HG03139 (cell line): ENCODE data around the gene TANGO2.

ENCODE experiments used
- ATAC-seq: cut with Tn5 transposase; IDR thresholded peaks from one replicate; pipeline ENCODE4 v1.9.1; 2021; ENCODE audit not compliant: unreplicated experiment

Gene TANGO2

DNA sequence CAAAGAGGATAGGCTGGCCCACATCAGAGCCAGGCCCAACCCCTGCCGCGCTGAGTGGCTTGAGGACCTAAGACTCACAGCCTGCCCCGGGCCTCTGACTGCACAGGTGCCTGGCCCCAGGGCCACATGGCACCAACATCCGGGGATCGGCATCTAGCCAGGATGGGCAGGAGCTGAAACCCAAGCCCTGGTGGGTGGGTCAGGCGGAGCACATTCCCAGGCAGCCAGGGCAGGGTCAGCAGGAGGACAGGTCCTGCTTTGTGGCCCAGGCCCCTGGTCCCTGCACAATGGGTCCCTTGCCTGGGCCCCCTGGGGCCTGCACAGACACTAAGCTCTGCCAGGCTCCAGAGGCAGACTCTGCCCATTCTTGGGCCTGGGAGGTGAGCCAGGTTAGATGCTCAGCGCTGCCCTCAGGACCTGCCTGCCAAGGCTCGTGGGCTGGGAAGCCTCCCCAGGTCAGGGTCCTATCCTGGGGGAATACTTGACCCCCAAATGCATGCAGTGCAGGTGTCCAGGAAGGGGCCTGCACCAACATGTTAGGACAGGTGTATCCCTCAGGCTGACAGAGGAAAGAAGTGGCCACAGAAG, 37.8 kb upstream of the TANGO2 start:
- ATAC-seq: no peak

DNA sequence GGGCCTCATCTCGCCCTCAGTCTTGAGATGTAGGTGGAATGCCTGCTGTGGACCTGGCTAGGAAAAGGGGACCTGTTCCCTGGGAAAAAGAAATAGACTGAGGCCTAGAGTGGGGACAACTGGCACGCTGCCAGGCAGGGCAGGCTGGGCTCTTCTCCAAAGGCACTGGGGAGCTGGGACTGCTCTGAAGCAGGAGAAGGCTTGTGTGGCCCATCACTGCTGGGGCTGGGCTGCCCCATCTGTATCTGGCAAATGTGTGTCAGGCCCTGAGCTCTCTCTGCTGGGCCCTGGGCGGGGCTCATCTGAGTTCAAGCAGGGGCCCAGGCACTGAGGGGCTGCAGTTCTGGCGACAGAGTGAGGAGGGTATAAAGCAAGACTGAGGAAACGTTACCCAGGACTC, 37.2 kb upstream of the TANGO2 start:
- no peak for ATAC-seq

DNA sequence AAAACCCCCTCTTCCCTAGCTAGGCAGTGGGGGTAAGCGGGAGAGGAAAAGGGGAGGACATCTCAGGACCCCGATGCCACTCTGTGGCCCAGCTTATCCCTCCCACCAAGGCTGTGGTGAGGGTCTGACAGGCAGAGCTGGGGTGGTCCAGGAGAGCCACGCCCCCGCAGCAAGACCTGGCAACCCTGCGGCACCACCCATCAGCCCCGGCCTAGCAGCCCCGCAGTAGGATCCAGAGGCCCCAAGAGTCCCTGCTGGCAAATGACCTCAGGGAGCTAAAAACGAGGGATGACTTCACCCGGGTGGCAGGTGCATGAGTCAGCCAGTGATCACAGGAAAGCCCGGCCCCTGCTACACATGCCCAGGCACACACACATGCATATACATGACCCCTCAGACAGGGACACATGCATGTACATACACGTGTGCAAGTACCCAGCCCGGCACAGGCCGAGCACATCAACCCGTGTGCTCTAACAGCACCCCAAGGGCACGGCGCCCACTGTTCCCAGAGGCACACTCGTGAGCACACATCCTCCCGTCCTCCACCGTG, 36.6 kb upstream of the TANGO2 start:
- ATAC-seq: no peak

DNA sequence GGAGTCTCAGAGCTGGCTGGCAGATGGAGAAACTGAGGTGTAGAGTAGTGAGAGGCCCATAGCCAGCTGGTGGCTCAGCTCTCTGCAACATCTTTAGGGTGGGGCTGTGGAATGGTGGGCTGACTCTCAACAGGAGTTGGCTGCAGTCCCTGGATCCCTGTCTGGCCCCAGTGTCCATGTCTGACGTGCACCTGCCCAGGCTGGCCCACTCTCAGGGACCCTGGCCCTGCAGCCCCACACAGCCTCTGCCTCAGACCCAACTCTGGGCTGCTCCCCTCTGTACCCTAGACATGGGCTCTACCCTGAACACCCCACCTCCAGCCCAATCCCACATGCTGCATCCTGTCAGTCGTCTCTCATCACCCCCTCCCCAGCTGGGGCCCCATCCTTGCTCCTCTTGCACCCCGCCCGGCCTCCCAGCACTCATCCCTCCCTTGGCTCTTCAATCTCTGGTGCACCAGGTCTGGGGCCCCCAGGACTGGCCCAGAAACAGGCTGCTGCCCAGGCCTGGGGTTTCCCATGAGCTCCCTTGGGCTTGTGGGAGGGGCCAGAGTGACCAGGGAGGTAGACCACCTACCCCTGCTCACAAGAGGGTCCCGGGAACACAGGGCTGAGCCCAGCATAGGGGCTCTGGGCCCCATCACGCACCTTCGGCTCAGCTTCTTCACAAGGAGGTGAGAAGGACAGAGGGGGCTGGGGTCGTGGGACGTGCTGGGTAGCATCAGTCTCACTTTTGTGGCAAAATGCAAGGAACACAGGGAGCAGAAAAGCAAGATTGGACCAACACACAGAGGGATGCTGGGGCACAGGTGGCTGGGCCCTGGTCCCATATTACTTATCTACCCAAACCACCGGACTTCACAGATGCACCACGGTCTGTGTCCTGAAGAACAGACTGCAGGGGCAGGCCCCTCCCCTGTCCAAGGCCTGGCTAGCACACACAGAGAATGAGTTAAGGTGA, 35.8 kb upstream of the TANGO2 start:
- ATAC-seq: no peak

DNA sequence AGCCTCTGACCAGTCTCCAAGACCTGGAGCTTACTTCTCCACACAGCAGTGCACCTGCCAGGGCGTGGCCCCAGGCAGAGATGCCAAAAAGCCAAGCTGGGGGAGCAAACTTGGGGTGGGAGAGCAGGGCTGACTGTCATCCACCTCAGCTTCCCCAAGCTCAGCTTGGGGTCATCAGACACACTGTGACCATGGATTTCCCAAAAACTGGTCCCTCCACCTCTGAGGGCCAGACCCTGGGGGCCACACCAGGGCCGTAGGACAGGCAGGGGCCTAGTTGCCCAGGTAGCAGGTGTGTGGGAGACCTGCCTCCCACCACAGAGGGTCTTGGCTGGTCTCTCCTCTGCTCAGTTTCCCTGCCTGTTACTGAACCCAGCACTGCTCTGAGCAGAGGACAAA, 34.9 kb upstream of the TANGO2 start:
- no peak for ATAC-seq

DNA sequence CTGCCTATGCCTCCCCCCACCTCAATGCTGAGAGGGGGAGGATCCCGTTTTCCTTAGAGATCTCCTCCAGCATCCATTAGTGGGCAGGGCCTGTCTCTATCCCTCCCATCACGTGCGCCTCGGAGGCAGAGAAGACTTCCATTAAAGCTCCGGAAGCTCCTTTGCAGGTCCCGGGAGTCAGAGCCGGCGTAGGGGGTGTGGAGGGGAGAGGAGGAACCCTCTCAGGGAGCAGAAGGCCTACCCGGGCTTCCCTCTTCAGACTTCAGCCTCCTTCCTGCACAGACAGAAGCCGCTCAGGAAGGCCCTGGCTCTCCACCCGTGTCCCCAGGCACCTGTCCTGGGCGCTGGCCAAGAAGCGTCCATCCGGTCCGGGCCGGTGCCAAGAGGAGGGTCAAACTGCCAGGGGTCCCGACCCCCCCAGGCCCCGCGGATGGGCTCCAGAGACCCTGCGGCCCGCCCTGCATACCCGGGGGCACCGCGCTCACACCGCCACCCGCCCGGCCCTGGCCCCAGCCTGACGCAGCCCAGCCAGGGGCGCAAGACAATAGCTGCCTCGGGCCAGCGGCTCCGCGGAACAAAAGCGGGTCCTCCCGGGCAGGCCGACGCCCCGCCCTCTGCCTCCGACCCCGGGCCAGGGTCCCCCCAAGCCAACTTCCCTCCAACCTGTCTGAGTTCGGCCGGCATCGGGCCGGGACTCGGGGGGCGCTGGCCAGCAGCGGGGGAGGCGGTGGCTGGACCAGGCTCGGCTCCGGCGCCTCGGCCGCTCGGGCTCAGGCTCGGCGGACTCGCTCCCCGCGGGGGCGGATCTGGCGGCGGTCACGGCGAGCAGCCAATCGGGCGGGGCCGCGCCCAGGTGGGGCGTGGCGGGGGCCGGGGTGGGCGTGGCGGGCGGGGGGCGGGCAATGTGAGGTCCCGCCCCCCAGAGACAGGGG, 34.2 kb upstream of the TANGO2 start:
- no peak for ATAC-seq

DNA sequence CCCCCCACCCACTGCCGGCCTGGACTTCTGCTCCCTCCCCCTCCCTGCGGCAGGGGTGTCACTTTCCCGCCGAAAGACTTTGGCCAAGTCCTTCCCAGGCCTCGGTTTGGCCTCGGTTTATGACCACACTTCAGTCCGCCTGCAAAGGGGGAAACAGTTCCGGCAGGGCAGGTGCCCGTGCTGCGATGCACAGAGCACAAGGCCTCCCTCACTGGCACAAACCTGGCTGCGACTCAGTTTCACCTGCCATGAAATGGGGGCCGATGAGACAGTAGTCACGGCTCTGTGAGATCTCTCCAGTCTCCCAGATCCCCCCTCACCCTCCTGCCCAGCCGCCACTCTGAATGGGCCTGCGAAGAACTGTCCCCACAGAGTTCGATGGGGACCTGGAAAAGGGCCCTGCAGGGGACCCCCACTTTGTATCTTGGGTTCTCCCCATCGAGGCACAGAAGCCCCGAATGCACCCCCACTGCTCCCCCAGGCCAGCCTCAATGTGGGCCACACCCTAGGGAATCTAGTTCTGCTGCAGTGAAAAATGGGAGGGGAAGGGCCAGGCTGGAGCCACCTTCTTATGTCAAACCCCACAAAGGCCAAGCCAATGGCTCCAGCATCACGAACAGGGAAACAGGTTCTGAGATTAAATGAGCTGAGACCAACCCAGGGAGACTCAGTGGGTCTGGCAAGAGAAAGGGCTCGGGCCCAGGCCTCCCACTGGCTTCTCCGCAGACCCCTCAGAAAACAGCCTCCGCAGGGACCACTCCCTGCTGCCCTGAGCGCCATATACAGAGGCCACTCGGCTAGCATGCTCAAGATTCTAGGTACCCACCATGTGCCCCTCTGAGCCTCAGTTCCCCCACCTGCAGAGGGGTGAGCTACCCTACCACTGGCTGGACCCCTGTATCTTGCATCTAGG, 33.3 kb upstream of the TANGO2 start:
- no peak for ATAC-seq

DNA sequence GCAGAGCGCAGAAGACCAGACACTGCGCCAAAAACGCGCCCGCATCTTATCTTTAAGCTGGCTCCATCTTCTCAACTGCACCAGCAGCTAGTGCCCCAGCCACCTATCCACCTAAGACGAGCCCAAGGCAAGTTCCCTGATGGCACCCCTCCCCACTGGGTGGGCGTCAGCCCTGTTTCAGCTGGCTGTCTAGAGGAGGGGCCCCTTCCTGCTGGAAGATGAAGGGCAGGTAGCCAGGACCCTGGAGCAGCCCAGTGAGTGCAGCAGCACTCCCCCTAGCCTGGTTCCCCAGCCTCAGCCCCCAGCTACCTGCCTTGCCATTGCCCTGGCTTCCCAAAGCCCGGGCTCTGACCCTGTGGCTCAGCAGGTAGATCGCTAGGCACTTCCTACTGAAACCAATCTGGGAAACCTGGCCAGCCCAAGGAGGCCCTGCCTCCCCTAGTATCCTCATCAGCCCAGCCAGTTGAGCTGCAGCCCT, 32.5 kb upstream of the TANGO2 start:
- ATAC-seq: no peak

DNA sequence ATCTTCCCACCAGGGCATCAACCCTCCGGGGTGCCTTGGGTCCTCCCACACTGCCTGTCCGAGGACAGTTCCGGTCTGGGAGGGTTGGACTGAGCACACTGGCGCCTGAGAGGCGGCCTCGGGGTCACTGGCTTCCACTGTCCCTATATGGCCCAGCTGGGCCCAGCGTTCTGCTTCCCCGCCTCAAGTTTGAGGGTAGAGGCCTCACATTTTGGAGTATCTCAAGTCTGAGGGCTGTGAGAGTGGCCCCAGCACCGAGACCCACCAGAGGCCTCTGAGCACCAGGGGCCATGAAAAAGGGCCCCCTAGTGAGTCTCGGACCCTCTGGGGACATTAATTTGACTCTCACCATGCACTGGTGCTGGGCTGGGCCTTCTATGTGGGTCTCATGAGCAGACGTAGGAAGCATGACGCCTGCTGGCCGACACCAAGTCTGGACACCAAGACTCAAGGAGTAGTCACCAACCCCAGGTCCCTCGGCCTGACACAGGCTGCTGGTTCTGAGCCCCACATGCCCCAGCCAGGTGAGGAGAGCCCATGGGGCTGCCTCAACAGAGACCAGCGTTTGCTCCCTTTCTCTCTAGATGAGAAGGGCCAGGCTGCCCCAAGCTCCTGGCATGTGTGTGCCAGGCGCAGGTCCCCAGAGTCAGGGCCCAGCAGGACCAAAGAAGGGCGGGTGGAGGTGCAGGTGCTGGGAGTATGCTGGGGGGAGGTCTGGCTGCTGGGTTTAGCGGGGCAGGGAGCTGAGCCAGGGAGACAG, 31.8 kb upstream of the TANGO2 start:
- ATAC-seq: no peak

DNA sequence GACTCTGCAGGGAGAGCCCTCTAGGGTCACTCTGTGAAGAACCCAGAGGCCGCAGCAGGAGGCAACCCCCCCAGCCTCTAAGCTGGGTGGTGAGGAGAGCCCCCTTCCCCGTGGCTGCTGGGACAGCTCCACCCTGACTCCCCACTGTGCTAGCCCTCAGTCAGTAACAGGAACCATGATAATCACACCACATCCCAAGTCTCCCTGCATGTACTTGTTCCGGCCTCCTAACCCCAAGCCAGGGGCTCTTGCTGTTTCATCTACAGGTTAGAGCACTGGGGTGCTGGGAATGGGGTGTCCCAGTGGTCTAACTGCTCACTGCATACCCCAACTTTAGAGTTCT, 31.2 kb upstream of the TANGO2 start:
- ATAC-seq: no peak

DNA sequence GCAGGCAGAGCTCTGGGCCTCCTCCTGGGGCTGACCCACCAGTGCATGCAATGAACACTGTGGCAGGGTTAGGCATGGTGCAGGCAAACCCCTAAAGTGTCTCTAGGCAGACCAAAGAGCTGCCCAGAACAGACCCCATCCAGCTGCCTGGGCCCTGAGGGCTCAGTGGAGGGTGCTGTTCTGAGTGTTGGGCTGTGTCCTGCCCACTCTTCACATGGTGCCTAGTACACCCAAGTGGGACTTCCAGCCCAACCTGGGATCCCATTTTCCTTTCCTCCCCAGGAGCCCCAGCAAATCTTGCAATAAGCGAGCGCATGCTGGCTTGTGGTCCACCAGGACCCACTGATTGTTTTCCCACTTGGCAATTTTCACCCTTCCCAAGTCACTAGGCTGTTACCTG, 30.7 kb upstream of the TANGO2 start:
- no peak for ATAC-seq

DNA sequence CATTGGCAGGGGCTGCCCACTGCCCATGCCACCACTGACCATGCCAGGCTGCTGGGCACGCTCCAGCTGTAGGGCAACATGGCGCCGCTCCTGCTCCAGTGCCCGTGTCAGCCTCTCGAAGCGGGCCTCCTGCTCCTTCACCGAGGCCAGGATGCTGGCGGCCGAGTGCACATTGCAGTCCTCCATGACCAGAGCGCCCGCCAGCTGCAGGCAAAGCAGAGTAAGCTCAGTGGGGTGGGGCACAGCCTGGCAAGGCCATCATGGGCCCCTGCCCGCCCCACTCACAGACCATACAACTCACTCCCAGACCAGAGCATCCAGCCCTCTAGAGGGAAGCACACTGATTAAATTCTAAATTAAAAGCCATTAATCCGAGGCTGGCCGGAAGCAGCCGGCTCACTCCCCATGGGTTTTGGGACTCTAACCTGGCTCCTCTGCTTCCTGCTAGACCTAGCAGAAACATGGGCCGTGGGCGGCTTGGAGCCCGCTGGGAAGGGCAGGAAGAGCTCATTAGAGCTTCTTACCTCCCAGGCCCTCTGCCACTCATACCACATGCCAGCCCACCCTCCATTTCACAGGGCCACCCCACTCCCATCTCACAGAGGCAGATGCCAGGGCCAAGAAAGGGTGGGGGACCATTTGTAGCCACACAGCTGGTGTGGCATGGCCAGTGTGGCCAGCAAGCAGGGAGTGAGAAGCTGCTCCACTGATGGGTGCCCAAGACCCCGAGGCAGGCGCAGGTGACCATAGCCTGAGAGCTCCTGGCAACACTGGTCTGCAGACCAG, 30.1 kb upstream of the TANGO2 start:
- ATAC-seq: no peak

DNA sequence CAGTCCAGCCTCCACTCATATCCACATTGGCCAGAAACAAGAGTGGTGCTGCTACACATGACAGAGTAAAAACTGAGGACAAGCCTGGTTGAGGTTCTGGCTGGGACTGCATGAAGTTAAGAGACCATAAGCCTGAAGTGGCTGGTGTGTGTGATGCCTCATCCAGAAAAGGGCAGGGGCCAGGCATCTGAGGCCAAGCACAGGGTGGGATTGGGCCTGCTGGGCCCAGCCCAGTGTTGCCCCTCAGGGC, 29.6 kb upstream of the TANGO2 start:
- ATAC-seq: no peak

DNA sequence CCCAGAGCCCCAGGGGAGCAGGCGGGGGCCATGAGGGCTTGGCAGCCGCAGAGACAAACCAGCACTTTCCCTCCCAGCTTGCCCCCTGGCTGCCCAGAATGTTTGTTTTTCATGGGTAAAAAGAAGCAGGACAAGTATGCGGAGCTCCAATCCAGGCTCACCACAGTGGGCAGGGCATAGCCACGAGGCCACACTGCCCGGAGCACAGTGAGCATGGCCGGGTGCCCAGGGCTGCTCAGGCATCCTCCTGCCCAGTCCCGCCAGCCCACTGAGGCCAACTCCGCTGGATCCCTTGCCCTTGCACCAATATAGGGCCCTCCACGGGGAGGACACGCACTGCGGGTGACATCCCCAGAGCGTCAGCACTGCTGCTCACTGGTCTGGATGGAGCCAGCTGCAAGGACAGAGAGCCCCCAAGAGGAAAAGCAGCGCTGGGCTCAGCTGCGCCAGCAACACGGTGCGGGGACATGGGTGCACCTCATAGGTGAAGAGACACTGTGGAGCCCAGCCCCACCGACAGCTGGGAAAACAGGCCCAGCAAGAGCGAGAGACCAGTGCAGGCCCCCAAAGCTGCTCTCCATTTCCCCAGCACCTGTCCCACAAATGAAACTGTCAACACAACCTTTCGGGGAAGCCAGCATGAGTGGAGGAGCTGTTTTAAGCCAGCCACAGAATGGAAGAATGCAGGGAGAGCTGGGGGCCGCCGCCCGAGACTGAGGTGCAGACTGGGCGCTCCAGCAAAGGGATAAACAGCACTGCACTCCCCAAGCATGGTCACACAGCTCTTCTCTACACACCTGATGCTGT, 29.1 kb upstream of the TANGO2 start:
- ATAC-seq: no peak

DNA sequence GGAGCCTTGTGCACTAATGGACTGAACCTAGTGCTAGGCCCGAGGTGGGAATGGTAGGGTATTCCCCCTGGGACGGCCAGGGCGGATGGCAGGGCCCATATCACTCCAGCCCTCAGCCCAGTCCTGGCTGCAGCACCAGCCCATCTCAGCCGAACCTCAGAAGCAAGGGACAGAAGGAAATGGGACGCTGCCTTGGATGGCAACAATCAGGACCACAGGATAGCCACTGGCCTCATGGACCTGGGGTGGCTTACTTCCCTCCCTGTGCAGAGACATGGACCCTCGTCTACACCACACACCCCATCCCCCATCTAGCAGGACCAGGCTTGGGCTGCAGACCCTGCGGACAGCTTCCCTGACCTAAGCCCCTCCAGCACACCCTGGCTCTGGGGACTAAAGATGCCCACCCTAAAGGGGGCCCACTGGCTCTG, 28.4 kb upstream of the TANGO2 start:
- no peak for ATAC-seq

DNA sequence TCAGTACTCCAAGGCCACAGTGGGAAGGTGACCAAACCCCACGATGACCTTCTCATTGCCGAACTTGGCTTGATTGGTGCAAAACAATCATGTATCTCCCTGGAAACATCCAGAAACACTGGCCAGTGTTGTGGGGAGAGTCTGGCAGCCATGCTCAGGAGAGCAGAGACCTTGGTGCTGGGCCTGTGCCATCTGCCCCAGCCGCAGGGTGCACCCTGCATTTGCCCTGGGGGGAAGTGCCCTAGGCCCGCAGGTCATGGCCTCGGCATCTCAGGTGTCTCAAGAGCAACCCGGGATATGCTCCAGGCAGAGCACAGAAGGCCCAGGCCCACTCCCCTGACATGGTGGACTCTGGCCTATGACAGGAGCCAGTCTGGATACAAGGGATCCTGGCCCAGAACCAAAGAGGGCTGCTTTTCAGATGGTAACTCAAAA, 28.0 kb upstream of the TANGO2 start:
- ATAC-seq: no peak

DNA sequence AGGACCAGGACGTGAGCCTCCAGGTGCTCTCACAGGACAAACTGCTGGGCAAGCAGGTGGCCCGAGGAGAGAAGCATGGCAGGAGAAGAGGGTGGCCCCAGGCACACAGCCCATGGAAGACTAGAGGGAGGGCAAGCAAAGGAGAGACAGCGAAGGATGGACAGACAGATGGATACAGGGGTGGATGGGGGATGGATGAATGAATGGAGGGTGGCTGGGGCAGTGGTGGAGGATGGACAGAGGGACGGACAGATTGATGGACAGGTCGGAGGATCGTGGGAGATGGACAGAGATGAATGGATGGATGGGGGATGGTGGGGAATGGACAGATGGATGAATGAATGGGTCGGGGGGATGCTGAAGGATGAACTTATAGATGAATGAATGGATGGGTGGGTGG, 27.0 kb upstream of the TANGO2 start:
- ATAC-seq: no peak
